GM19099 (cell line): ENCODE results near the gene KCTD5.

Experiments used
- POLR2A ChIP-seq: IDR thresholded peaks from 3 replicates; pipeline ENCODE4 v1.6.1; 2011; ENCODE audit warnings: low read depth; ENCODE audit not compliant: insufficient read length; ENCODE audit errors: extremely low read depth

The KCTD5 gene

DNA sequence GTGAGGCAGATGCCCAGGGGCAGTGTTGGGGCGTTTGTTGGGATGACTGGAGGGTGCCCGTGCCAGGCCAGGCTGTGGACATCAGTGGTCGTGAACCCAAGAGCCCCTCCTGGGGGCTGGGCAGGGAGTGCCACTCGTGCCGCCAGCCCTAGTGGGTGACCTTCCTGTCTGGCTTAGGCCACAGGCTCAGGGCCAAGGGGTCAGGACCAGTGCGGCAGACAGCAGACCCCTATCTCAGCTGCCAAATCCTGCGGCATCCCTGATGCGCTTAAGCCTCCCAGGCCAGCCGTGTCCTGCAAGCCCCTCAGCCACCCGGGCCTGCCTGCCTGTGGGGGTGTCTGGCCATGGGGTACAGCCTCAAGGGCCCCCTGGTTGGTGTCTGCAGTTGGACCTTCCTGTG, 23.0 kb downstream of the KCTD5 start:
- no peak for TF ChIP-seq POLR2A

DNA sequence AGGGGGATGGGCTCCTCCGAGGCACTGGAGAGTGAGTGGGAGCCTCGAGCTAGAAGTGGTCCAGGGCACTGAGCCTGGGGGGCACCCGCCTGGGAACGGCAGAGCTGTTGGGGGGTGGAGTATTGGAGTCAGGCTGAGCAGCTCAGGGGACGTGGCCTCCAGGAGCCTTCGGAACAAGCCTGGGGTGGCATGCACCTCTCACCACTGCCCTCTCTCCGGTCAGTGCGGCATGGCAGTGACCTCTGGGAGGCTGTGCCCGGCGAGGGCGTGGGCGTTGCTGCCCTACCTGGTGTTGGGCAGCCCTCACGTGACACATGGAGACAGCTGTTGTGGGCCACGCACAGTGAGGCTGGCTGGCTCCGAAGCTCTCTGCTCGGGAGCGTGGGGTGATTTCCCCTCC, 23.8 kb downstream of the KCTD5 start:
- TF ChIP-seq POLR2A = no peak

- no peak for TF ChIP-seq POLR2A
Measured at GRCh38 chr16:2706611-2707311, 24.4 kb downstream of the KCTD5 start.

DNA sequence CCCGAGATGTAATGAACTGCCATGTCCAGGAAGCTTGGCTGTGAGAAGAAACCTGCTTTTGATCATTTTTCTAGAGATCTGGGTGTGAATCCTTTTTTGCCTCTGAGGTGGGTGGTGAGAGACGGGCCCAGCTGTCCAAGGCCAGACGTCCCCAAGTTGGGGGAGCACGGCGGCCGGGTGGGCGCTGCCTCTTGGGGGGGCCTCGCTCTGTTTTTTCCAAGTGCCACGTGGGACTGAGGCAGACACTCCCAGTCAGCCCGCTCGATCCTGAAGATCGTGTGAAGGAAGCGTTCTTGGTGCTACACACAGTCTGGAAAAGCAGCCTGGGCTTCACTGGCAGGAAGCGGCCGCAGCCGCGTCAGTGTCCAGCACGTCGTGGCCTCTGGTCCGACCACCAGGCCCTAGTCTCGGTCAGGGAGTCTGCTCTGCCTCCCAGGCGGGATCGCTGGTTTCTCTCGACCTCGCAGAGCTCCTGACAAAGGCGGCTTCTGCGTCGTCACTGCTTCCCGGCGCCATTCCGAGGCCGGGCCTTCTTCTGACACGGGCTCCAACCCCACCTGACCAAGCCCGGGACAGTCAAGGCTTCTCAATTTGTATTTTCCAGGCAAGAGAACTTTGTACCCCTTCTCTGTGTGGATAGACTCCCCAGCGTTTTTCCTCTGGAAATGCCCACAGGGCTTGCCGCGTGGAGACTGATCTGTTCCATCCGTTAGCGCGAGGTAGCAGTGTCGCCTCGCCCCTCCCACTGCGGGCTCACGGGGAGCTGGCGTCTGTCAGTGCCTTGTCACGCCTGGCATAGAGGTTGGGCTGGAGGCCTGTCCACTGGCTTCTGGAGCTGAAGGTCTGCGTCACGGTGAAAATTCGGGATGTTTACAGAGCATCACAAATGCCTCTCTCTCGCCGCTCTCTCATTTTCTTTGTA, 25.3 kb downstream of the KCTD5 start:
- no peak for TF ChIP-seq POLR2A

- no peak for TF ChIP-seq POLR2A
Measured at GRCh38 chr16:2708290-2708639, 25.9 kb downstream of the KCTD5 start.

- no peak for TF ChIP-seq POLR2A
Measured at GRCh38 chr16:2708955-2709587, 26.7 kb downstream of the KCTD5 start.

DNA sequence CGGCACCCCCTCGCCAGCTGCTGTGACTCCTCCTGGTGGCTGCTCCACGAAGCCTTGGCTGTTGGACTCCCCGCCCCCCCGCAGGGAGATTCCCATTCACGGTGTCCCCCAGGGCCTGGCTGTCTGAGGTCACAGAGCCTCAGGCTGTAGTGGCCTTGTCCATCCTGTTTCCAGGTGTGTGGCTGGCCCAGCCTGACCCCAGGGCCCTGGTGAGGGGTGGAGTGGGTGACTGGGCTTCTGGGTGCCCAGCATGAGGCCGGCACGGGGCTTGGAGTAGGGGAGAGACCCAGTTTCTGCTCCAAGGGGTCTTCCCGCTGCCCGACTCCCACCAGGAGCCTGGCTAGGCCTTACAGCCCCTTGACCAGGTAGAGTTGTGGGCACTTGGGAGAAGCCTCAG, 27.3 kb downstream of the KCTD5 start:
- TF ChIP-seq POLR2A = no peak

GRCh38 chr16:2710021-2710710, 27.8 kb downstream of the KCTD5 start:
- no peak for TF ChIP-seq POLR2A

- no peak for TF ChIP-seq POLR2A
Measured at GRCh38 chr16:2710711-2711231, 28.4 kb downstream of the KCTD5 start.

GRCh38 chr16:2711370-2712062, 29.2 kb downstream of the KCTD5 start:
- no peak for TF ChIP-seq POLR2A

DNA sequence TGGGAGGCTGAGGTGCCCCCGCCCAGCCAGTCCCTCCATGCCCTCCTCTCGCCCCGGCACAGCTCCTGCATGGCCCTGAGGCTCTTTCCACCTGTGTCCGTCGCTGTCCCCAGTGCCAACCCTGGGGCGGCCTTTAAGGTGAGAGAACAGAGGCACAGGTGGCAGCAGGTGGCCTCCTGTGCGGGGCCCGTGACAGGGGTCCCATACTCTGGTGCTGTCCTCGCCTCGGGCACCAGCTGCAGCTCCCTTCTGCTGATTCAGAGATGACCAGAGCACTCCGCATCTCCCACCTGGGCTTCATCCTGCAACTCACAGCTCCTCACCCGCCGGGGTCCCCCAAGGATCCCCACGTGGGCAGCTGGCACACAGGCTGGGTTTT, 29.7 kb downstream of the KCTD5 start:
- TF ChIP-seq POLR2A = no peak

GRCh38 chr16:2712546-2712945, 30.2 kb downstream of the KCTD5 start:
- no peak for TF ChIP-seq POLR2A

DNA sequence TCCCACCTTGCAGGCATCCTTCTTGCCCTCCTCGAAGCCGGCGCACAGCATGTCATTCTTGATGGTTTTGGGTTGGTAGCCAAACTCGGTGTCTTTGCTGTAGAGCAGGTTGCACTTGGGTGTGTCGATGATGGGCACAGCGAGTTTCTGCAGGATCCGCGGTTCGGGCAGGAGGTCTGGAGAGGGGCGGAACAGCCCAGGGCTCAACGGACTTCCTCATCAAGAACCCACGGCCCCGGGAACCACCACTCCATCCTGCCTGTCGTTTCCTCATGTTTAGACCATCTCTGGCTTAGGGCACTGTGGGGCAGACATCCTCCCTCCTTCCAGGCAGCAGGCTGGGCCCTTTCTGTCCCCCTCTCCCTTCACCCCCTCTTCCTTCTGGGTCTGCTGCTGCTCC, 31.2 kb downstream of the KCTD5 start:
- no peak for TF ChIP-seq POLR2A

GRCh38 chr16:2713985-2714774, 31.9 kb downstream of the KCTD5 start:
- TF ChIP-seq POLR2A = no peak

GRCh38 chr16:2715064-2715463, 32.7 kb downstream of the KCTD5 start:
- no peak for TF ChIP-seq POLR2A
